ENCODE data around the gene ZNF19. TPM values are rescaled to one million over a fixed set of nuclear protein-coding genes. Genes with fewer than 3 reads are reported as not detected.
"Not testable (repeated sequence)": the region's sequence is repeated elsewhere in the genome, so short reads cannot be mapped to it uniquely, and the experiment has no call there.

ZNF19 gene
- total and polyA plus RNA-seq, 2 experiments from 2014 or later: 4.5 to 7.0 TPM

DNA sequence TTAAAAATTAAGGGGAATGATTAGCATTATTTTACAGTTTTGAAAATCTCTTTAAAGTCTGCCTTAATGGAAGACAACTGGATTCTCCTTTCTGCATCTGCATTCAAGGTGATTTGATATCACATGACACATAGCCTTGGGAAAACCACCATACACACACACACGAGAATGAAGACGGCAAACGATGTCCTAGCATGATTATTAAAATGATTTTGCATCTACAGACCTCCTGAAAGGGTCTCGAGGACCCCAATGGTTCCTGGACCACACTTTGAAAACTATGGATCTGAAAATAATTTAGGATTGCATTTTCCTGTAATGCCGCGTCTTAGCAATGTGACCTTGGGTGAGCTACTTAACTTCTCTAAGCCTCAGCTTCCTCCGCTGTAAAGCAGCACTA, 25.4 kb upstream of the ZNF19 start:
- DNase-seq (ENCODE audit: low read depth in 1 of 2, low spot score in 1 of 2): no peak
- Histone ChIP-seq H3K4me1 (ENCODE audit: low read depth) (no peaks in the 10 kb centered on the region), H3K9me3 (ENCODE audit: low read depth) (no peaks in the 10 kb centered on the region), H3K27ac (no peak overlapping the region), H3K36me3 (no peaks in the 10 kb centered on the region), H3K4me3 (no peak overlapping the region), H3K27me3 (no peaks in the 10 kb centered on the region)
- TF ChIP-seq, protein P1, sequence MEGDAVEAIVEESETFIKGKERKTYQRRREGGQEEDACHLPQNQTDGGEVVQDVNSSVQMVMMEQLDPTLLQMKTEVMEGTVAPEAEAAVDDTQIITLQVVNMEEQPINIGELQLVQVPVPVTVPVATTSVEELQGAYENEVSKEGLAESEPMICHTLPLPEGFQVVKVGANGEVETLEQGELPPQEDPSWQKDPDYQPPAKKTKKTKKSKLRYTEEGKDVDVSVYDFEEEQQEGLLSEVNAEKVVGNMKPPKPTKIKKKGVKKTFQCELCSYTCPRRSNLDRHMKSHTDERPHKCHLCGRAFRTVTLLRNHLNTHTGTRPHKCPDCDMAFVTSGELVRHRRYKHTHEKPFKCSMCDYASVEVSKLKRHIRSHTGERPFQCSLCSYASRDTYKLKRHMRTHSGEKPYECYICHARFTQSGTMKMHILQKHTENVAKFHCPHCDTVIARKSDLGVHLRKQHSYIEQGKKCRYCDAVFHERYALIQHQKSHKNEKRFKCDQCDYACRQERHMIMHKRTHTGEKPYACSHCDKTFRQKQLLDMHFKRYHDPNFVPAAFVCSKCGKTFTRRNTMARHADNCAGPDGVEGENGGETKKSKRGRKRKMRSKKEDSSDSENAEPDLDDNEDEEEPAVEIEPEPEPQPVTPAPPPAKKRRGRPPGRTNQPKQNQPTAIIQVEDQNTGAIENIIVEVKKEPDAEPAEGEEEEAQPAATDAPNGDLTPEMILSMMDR (IDR thresholded peaks at IDR 0.05; ENCODE audit: low read depth, low read length): no peak

DNA sequence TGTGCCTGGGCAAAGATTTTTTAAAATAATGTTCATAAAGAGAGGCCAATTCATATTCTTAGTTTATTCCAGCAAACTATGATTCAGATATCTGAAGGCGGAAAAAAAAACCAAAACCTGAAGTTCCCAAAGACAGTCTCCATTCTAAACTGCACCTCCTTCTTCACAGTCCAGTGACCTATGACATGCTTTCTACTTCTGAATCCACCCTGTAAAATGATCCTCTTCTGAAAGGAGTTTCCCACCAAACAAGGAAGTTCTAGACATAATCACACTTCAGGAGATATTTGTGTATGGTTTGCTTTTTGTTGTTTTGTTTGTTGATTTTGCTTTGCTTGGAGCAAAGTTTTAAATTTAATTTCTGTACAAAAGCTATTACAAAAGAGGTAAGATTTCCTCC, 24.2 kb upstream of the ZNF19 start:
- DNase-seq (ENCODE audit: low read depth in 1 of 2, low spot score in 1 of 2): no peak
- no peaks in the 10 kb centered on the region for H3K4me1 ChIP-seq (ENCODE audit: low read depth)
- TF ChIP-seq, protein P1 (IDR thresholded peaks at IDR 0.05; ENCODE audit: low read depth, low read length): no peak
- H3K27me3 ChIP-seq: no peaks in the 10 kb centered on the region
- no peak overlapping the region for H3K27ac ChIP-seq
- H3K9me3 ChIP-seq (ENCODE audit: low read depth): no peaks in the 10 kb centered on the region
- H3K36me3 ChIP-seq: no peaks in the 10 kb centered on the region
- H3K4me3 ChIP-seq: no peak overlapping the region

DNA sequence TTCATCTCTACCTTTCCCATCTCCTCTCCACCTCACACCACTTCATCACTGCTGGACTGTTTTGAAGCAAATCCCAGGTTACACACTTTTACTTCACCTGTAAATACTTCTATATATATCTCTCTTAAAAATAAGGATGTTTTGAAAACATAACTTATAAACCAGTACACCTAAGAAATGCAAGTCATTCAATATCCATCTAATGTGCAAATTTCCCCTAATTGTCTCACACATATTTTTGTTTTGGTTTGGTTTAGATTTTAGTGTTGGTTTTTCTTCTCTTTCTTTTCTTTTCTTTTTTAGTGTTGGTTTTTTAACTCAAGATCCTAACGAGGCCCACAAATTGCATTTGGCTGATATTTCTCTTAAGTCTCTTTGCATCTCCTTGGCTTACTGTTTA, 17.9 kb upstream of the ZNF19 start:
- Histone ChIP-seq H3K9me3 (ENCODE audit: low read depth) (no peaks in the 10 kb centered on the region), H3K27me3 (peaks cover 2% of the 10 kb centered on the region), H3K4me3 (no peak overlapping the region), H3K4me1 (ENCODE audit: low read depth) (no peaks in the 10 kb centered on the region), H3K36me3 (no peaks in the 10 kb centered on the region), H3K27ac (no peak overlapping the region)
- no peak for DNase-seq (ENCODE audit: low read depth in 1 of 2, low spot score in 1 of 2)
- TF ChIP-seq, protein P1 (IDR thresholded peaks at IDR 0.05; ENCODE audit: low read depth, low read length): no peak

DNA sequence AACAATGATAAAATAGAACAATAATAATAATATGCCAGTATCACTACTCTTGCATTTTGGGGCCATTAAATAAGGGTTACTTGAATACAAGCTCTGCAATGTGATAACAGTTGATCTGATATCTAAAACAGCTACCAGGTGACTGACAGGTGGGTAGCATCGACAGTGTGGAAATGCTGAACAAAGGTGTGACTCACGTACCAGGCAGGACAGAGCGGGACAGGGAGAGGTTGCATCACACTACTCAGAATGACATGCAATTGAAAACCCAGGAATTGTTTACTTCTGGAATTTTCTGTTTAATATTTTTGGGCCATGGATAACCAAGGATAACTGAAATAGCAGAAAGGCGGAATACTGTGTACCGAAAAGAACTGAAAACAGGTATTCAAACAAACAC, 15.8 kb upstream of the ZNF19 start:
- H3K27ac ChIP-seq: no peak overlapping the region
- no peaks in the 10 kb centered on the region for H3K9me3 ChIP-seq (ENCODE audit: low read depth)
- H3K27me3 ChIP-seq: peaks cover 2% of the 10 kb centered on the region
- no peak overlapping the region for H3K4me3 ChIP-seq
- DNase-seq (ENCODE audit: low read depth in 1 of 2, low spot score in 1 of 2): no peak
- H3K4me1 ChIP-seq (ENCODE audit: low read depth): no peaks in the 10 kb centered on the region
- H3K36me3 ChIP-seq: no peaks in the 10 kb centered on the region
- TF ChIP-seq, protein P1 (IDR thresholded peaks at IDR 0.05; ENCODE audit: low read depth, low read length): no peak

DNA sequence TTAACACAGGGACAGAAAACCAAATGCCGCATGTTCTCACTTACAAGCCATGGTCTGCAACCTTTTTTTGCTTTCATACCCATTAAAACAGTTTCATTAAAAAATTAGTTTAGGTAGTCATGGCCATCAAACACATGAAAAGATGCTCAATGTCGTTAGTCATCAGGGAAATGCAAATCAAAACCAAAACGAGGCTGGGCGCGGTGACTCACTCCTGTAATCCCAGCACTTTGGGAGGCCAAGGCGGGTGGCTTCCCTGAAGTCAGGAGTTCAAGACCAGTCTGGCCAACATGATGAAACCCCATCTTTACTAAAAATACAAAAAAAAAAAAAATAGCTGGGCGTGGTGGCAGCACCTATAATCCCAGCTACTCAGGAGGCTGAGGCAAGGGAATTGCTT, 14.9 kb upstream of the ZNF19 start:
- H3K9me3 ChIP-seq (ENCODE audit: low read depth); H3K4me3 ChIP-seq; H3K36me3 ChIP-seq; H3K27me3 ChIP-seq; H3K4me1 ChIP-seq (ENCODE audit: low read depth); DNase-seq (ENCODE audit: low read depth in 1 of 2, low spot score in 1 of 2); H3K27ac ChIP-seq: not testable (repeated sequence)

DNA sequence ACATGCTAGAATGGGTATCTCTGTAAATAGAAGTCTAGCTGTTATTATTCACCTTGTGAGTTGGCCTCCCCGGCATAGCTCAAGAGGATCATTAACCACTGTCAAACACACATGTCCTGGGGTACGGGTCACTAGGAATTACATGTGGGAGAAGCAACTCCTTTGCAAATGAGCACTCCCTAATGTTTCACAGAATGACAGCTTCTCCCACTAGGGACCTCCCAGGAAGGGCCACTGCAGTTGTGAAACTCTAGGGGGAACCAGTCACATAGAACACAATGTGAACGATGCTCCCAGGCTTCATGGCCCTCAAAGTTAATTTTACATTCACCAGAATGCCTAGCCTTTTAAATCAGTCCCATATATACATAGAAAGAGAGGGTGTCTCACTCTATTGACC, 12.4 kb upstream of the ZNF19 start:
- no peaks in the 10 kb centered on the region for H3K4me1 ChIP-seq (ENCODE audit: low read depth)
- H3K9me3 ChIP-seq (ENCODE audit: low read depth): no peaks in the 10 kb centered on the region
- no peaks in the 10 kb centered on the region for H3K36me3 ChIP-seq
- no peak overlapping the region for H3K27ac ChIP-seq
- peaks cover under 1% of the 10 kb centered on the region for H3K27me3 ChIP-seq
- no peak overlapping the region for H3K4me3 ChIP-seq
- TF ChIP-seq, protein P1 (IDR thresholded peaks at IDR 0.05; ENCODE audit: low read depth, low read length): peak; percentile 5
- no peak for DNase-seq (ENCODE audit: low read depth in 1 of 2, low spot score in 1 of 2)

All from cardiac muscle cell (in vitro differentiated cells and primary cell).